T-cell (primary cell): ENCODE data around the gene DHODH. TPM values are rescaled to one million over a fixed set of nuclear protein-coding genes. Genes with fewer than 3 reads are reported as not detected.

Source experiments
- ATAC-seq, 4 experiments: fragments of 200-7000 bp in 3 of 4; fragments of 150-1000 bp in 1 of 4; cut with Tn5 transposase; replicated peaks in 1 of 4; 1 replicate in 3 of 4; 2 replicates in 1 of 4; pipeline ENCODE4 v1.10.0; 2021; ENCODE audit warnings: moderate library complexity in 3 of 4, mild to moderate bottlenecking in 2 of 4, moderate number of reproducible peaks in 1 of 4
- CTCF ChIA-PET, 2 donors: fragments of 300-600 bp; sonication (Branson Sonifier 250); formaldehyde crosslinking; loops; one replicate each; lab custom pipeline; 2022; ENCODE audit warnings: antibody characterized with exemption in 2 of 2; lab: Charles Lee
- POLR2A ChIA-PET, 2 donors: fragments of 300-600 bp; sonication (Branson Sonifier 250); formaldehyde crosslinking; loops; one replicate each; lab custom pipeline; 2022; ENCODE audit warnings: antibody characterized with exemption in 2 of 2; lab: Charles Lee
- DNase-seq, 35 experiments: peaks; one replicate each; pipeline versions ENCODE4 v3.0.0 to v3.0.0-alpha.2; 2013 to 2023
- H3K27ac ChIP-seq: one replicate; pipeline ENCODE4 v1.5.1; 2013; ENCODE audit warnings: low read length
- H3K27me3 ChIP-seq, 2 experiments: replicated peaks in 1 of 2; 1 replicate in 1 of 2; 2 replicates in 1 of 2; pipeline versions ENCODE4 v1.6.1 to v1.7.0; 2013; ENCODE audit warnings: low read length in 1 of 2, mixed read lengths in 1 of 2; ENCODE audit not compliant: control insufficient read depth in 2 of 2, insufficient read depth in 2 of 2; ENCODE audit errors: extremely low read depth in 1 of 2
- H3K36me3 ChIP-seq, 2 donors: 1 replicate in 1 of 2; 2 replicates in 1 of 2; pipeline versions ENCODE4 v1.6.1 to v1.7.0; 2013; ENCODE audit warnings: low read length in 1 of 2; ENCODE audit not compliant: control insufficient read depth in 2 of 2, insufficient read depth in 1 of 2; ENCODE audit errors: extremely low read depth in 1 of 2
- H3K4me1 ChIP-seq, 2 experiments: 1 replicate in 1 of 2; 2 replicates in 1 of 2; pipeline versions ENCODE4 v1.6.1 to v1.7.0; 2013; ENCODE audit warnings: low read length in 2 of 2, mixed read lengths in 1 of 2; ENCODE audit not compliant: insufficient read depth in 2 of 2, control insufficient read depth in 1 of 2; ENCODE audit errors: extremely low read depth in 1 of 2
- H3K4me3 ChIP-seq, 2 donors: 1 replicate in 1 of 2; 2 replicates in 1 of 2; pipeline versions ENCODE4 v1.5.1 to v1.7.0; 2013; ENCODE audit warnings: mild to moderate bottlenecking in 2 of 2, low read length in 1 of 2, moderate library complexity in 1 of 2; ENCODE audit not compliant: control insufficient read depth in 1 of 2; ENCODE audit errors: extremely low read depth in 1 of 2
- H3K9me3 ChIP-seq: 2 replicates; pipeline ENCODE4 v1.7.0; 2013
- H3K27ac Mint-ChIP-seq, 2 donors: one replicate each; pipeline ENCODE4 v1.8.0; 2020 to 2021; ENCODE audit warnings: mild to moderate bottlenecking in 2 of 2, mixed read lengths in 2 of 2
- H3K27me3 Mint-ChIP-seq, 2 donors: one replicate each; pipeline ENCODE4 v1.8.0; 2021 to 2022; ENCODE audit warnings: mixed read lengths in 2 of 2
- H3K36me3 Mint-ChIP-seq: one replicate; pipeline ENCODE4 v1.8.0; 2021; ENCODE audit warnings: mixed read lengths
- H3K4me1 Mint-ChIP-seq, 3 donors: one replicate each; pipeline ENCODE4 v1.8.0; 2020 to 2022; ENCODE audit warnings: mixed read lengths in 3 of 3, mild to moderate bottlenecking in 1 of 3
- H3K4me3 Mint-ChIP-seq, 3 donors: one replicate each; pipeline ENCODE4 v1.8.0; 2020 to 2022; ENCODE audit warnings: mild to moderate bottlenecking in 3 of 3, mixed read lengths in 3 of 3, moderate library complexity in 3 of 3
- H3K9me3 Mint-ChIP-seq, 3 donors: one replicate each; pipeline ENCODE4 v1.8.0; 2020 to 2022; ENCODE audit warnings: mixed read lengths in 3 of 3
- WGBS: methylation state at CpG from one replicate; pipeline ENCODE4 v1.1.5; 2013; ENCODE audit warnings: missing lambda C conversion rate; ENCODE audit not compliant: insufficient coverage; 5-methylcytosine and 5-hydroxymethylcytosine counted together
- total RNA-seq, 35 experiments: library from RNA in 6 of 35; stranded (reverse) in 6 of 35; fragments of 120-200 nt in 1 of 35; gene quantifications; one replicate each; pipeline versions ENCODE4 v1.2.1 to v1.2.4 and lab custom pipeline; 2013 to 2026

Gene DHODH
- total RNA-seq, 5 donors from 2014 or later (not counting 1 experiment from before 2014, with no cell fraction given), result 6.0 to 11.9 (median 11.2) TPM

DNA sequence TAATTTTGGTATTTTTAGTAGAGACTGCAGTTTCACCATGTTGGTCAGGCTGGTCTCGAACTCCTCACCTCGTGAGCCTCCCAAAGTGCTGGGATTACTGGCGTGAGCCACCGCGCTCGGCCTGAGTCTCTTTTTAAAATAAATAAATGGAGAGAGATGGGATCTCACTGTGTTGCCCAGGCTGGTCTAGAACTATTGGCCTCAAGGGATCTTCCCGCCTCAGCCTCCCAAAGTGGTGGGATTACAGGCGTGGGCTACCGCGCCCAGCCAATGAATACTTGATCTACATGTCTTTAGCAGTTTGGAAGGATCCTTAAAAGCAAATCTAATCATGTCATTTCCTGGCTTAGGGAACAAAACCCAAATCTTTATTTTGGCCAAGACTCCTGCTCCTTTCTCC is 1.2 kb downstream of the DHODH start:
- Histone ChIP-seq H3K27ac (no peak overlapping the region), H3K36me3 (peaks cover 0 to 17% of the 10 kb centered on the region in 2 donors), H3K4me1 (peaks cover 3 to 22% of the 10 kb centered on the region in 2 experiments), H3K27me3 (no peaks in the 10 kb centered on the region), H3K4me3 (no peak overlapping the region), H3K9me3 (no peaks in the 10 kb centered on the region)
- DNase-seq (no peak), ATAC-seq (no peak)
- CTCF ChIA-PET, result no interaction called here
- POLR2A ChIA-PET, result no interaction called here
- WGBS, result 96% methylated on average over 9 of the region's 10 CpGs
- peaks cover 7% of the 10 kb centered on the region for H3K36me3 Mint-ChIP-seq
- H3K9me3 Mint-ChIP-seq, result no peaks in the 10 kb centered on the region
- H3K27me3 Mint-ChIP-seq, result no peaks in the 10 kb centered on the region
- peak overlapping the region; percentile 75 to 97 (median 93) for H3K4me3 Mint-ChIP-seq
- no peak overlapping the region for H3K27ac Mint-ChIP-seq
- H3K4me1 Mint-ChIP-seq, result peaks cover 15 to 20% (median 16%) of the 10 kb centered on the region in 3 donors

DNA sequence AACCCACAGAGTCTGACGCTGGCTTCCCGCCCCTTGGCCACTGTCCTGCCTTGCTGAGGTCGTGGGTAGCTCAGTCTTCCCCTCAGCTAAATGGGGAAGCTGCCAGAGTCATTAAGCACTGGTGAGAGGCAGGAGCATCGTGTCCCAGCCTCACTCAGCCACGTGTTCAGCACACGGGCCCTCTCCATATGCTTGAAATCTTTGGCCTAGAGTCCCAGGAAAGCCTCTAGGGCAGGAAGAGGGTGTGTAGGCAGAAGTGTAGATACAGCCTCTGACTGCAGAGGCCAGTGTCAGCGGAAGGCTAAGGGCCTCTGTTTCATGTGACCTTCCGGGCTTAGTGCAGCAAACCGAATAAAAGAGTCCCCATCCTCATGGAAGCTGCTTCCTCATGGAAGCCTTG is 4.1 kb downstream of the DHODH start:
- Mint-ChIP-seq H3K36me3 (peaks cover 30% of the 10 kb centered on the region), H3K27ac (no peak overlapping the region), H3K27me3 (no peaks in the 10 kb centered on the region), H3K4me1 (peaks cover 15 to 20% (median 16%) of the 10 kb centered on the region in 3 donors), H3K4me3 (no peak overlapping the region), H3K9me3 (no peaks in the 10 kb centered on the region)
- H3K36me3 ChIP-seq, result peaks cover 3 to 32% of the 10 kb centered on the region in 2 donors
- no peaks in the 10 kb centered on the region for H3K27me3 ChIP-seq
- POLR2A ChIA-PET, result no interaction called here
- peaks cover 3 to 22% of the 10 kb centered on the region in 2 experiments for H3K4me1 ChIP-seq
- no peak for ATAC-seq
- CTCF ChIA-PET, result interaction anchor here in 1 of 2 donors (0.5 kb wide), 1 partner anchor 182 kb away, joined by 4 read pairs; no protein-coding TSS in a partner anchor
- DNase-seq, result no peak
- 94% methylated on average over 3 of the region's 9 CpGs for WGBS
- H3K4me3 ChIP-seq, result no peak overlapping the region
- no peaks in the 10 kb centered on the region for H3K9me3 ChIP-seq
- H3K27ac ChIP-seq, result no peak overlapping the region

DNA sequence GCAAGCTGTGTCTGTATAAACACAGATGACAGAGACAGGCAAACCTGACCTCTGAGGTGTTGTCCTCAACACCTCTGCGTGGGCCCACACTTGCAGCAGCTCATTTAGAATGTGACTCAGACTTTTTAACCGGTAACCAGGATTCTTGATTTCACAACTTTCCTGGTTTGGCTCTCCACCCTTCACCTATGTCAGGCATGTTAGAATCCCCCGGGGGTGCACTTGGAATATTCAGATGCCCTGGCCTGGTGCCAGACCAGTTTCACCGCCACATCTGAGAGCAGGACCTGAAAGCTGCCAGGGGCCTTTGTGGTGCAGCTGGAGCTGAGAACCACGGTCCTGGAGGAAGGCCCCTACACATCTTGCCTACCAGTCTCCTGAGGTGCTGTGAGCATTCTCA is 4.8 kb downstream of the DHODH start:
- peaks cover 34% of the 10 kb centered on the region for H3K36me3 Mint-ChIP-seq
- Histone ChIP-seq H3K4me1 (peaks cover 3 to 16% of the 10 kb centered on the region in 2 experiments), H3K9me3 (no peaks in the 10 kb centered on the region), H3K27ac (no peak overlapping the region), H3K27me3 (no peaks in the 10 kb centered on the region), H3K4me3 (no peak overlapping the region), H3K36me3 (peaks cover 3 to 37% of the 10 kb centered on the region in 2 donors)
- no peaks in the 10 kb centered on the region for H3K27me3 Mint-ChIP-seq
- ChIA-PET POLR2A (interaction anchor here in 1 of 2 donors (0.7 kb wide), 1 partner anchor 82 kb away, joined by 3 read pairs; no protein-coding TSS in a partner anchor), CTCF (interaction anchor here in 1 of 2 donors (0.5 kb wide), 1 partner anchor 13 kb away, joined by 3 read pairs; no protein-coding TSS in a partner anchor)
- H3K4me3 Mint-ChIP-seq, result no peak overlapping the region
- peak overlapping the region; percentile 45 to 61 for H3K27ac Mint-ChIP-seq
- WGBS, result 39% methylated on average over 5 of the region's 5 CpGs
- no peaks in the 10 kb centered on the region for H3K9me3 Mint-ChIP-seq
- DNase-seq, result peak in 2 of 35 experiments; percentile 2 to 12
- H3K4me1 Mint-ChIP-seq, result peaks cover 14 to 20% (median 16%) of the 10 kb centered on the region in 3 donors
- ATAC-seq, result no peak

DNA sequence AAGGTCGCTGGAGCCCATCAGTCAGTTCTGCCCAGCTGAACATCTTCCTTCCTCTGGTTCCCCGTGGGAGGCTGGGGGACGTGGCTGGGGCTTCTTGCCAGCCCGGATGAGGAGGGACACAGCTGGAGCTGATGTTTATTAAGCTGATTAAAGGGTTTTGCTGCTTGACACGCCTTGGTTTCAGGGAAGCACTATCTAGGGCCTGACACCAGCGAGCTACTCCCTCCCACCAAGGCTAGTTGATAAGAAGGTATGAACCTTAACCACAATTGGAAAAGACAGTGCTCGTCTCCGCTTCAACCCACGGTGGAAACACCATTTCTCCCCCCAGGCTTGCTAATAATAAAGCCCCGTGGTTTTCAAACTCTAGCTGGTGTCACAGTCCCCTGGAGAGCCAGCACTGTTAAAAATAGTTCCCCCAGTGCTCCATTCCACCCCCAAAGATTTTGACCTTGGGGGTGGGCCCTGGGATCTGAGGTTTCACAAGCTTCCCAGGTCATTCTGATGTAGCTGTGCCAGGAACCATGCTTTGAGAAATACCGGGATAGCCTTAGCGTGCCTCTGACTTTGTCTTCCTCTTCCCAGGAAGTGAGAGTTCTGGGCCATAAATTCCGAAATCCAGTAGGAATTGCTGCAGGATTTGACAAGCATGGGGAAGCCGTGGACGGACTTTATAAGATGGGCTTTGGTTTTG is 5.5 kb downstream of the DHODH start:
- H3K36me3 Mint-ChIP-seq, result peaks cover 31% of the 10 kb centered on the region
- H3K27ac ChIP-seq, result no peak overlapping the region
- POLR2A ChIA-PET, result interaction anchor here in 1 of 2 donors (0.7 kb wide), 1 partner anchor 83 kb away, joined by 3 read pairs; no protein-coding TSS in a partner anchor

DNA sequence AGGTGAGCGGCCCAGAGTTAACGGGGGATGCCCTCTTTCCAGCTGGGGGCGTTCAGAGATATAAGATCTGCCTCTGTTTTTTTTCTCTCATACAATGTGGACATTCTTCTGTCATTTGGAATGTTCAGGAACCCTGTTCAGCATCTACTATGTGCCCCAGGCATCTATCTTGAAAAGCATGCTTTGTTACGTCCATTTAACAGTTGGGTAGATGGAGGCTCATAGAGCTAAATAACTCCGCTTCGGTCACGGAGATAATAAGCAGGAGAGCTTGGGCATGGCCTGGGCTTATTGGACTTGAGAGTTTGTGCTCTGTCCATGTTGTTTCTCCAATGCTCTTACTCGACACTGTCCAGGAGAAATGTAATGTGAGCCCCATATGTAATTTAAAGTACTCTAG is 6.1 kb downstream of the DHODH start:
- Mint-ChIP-seq H3K4me1 (peaks cover 8 to 18% (median 15%) of the 10 kb centered on the region in 3 donors), H3K27ac (no peak overlapping the region), H3K36me3 (peaks cover 35% of the 10 kb centered on the region), H3K27me3 (no peaks in the 10 kb centered on the region), H3K9me3 (no peaks in the 10 kb centered on the region), H3K4me3 (no peak overlapping the region)
- ChIA-PET POLR2A (no interaction called here), CTCF (no interaction called here)
- ATAC-seq (no peak), DNase-seq (no peak)
- Histone ChIP-seq H3K27me3 (no peaks in the 10 kb centered on the region), H3K4me3 (no peak overlapping the region), H3K9me3 (no peaks in the 10 kb centered on the region), H3K4me1 (peaks cover 3 to 7% of the 10 kb centered on the region in 2 experiments), H3K27ac (no peak overlapping the region), H3K36me3 (peaks cover 3 to 46% of the 10 kb centered on the region in 2 donors)
- 100% methylated on average over 3 of the region's 8 CpGs for WGBS

More for the DNA sequence above, 5.5 kb downstream of the DHODH start:
- H3K4me3 ChIP-seq, result no peak overlapping the region
- Mint-ChIP-seq H3K27ac (peak overlapping the region in 1 of 2 donors; percentile 31), H3K9me3 (no peaks in the 10 kb centered on the region), H3K27me3 (no peaks in the 10 kb centered on the region), H3K4me1 (peaks cover 8 to 18% (median 15%) of the 10 kb centered on the region in 3 donors), H3K4me3 (peak overlapping the region in 1 of 3 donors; percentile 17)
- H3K4me1 ChIP-seq, result peaks cover 3 to 13% of the 10 kb centered on the region in 2 experiments
- no peaks in the 10 kb centered on the region for H3K9me3 ChIP-seq
- no peak for DNase-seq
- H3K27me3 ChIP-seq, result no peaks in the 10 kb centered on the region
- ATAC-seq, result no peak
- H3K36me3 ChIP-seq, result peaks cover 3 to 39% of the 10 kb centered on the region in 2 donors
- 69% methylated on average over 9 of the region's 15 CpGs for WGBS
- CTCF ChIA-PET, result interaction anchor here in 1 of 2 donors (0.5 kb wide), 1 partner anchor 13 kb away, joined by 3 read pairs; no protein-coding TSS in a partner anchor

DNA sequence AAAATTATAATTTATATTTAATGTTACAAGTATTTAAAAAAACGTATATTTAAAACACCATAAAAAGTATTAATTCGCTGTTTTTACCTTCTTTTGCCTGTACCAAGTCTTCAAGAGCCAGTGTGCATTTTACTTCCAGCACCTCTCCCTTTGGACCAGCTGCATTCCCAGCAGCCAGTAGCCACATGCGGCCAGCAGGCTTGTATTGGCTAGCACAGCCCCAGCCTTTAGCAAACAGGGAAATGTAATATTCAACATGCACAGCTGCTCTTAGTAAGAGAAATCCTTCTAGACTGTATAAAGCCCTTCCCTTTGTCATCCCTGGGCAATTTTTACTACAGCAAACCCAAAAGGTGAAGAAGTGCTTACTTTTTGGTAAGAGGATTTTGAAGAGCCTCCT is 6.6 kb downstream of the DHODH start:
- Mint-ChIP-seq H3K36me3 (peaks cover 35% of the 10 kb centered on the region), H3K4me1 (peaks cover 4 to 14% (median 11%) of the 10 kb centered on the region in 3 donors), H3K27ac (no peak overlapping the region), H3K4me3 (no peak overlapping the region), H3K27me3 (no peaks in the 10 kb centered on the region), H3K9me3 (no peaks in the 10 kb centered on the region)
- H3K4me1 ChIP-seq, result peaks cover 3 to 5% of the 10 kb centered on the region in 2 experiments
- no peak overlapping the region for H3K4me3 ChIP-seq
- no peaks in the 10 kb centered on the region for H3K9me3 ChIP-seq
- ATAC-seq (no peak), DNase-seq (no peak)
- CTCF ChIA-PET, result no interaction called here
- no peaks in the 10 kb centered on the region for H3K27me3 ChIP-seq
- 92% methylated on average over 2 of the region's 3 CpGs for WGBS
- H3K27ac ChIP-seq, result no peak overlapping the region
- peaks cover 3 to 47% of the 10 kb centered on the region in 2 donors for H3K36me3 ChIP-seq
- POLR2A ChIA-PET, result no interaction called here
